Neuronal stem cell (in vitro differentiated cells): ENCODE measurements around the gene MALRD1.

Experiments used
- DNase-seq: peaks from one replicate; pipeline ENCODE4 v3.0.0-alpha.2; 2013; ENCODE audit warnings: low spot score
- H2AFZ ChIP-seq: one replicate; pipeline ENCODE4 v1.6.1; 2013; ENCODE audit warnings: mild to moderate bottlenecking, low read length, inconsistent platforms
- H2AK5ac ChIP-seq: 2 replicates; pipeline ENCODE4 v1.6.1; 2013; ENCODE audit warnings: low read depth, mild to moderate bottlenecking, inconsistent platforms, low read length, moderate library complexity, mixed read lengths
- H2BK120ac ChIP-seq: 2 replicates; pipeline ENCODE4 v1.6.1; 2013; ENCODE audit warnings: low read depth, mild to moderate bottlenecking, inconsistent platforms, low read length, moderate library complexity, mixed read lengths
- H2BK12ac ChIP-seq: one replicate; pipeline ENCODE4 v1.6.1; 2013; ENCODE audit warnings: low read length, inconsistent platforms
- H2BK15ac ChIP-seq: 2 replicates; pipeline ENCODE4 v1.6.1; 2013; ENCODE audit warnings: mild to moderate bottlenecking, low read length, inconsistent platforms, mixed read lengths
- H2BK5ac ChIP-seq: one replicate; pipeline ENCODE4 v1.6.1; 2013; ENCODE audit warnings: inconsistent platforms, mild to moderate bottlenecking, low read length, moderate library complexity
- H3K14ac ChIP-seq: one replicate; pipeline ENCODE4 v1.6.1; 2013; ENCODE audit warnings: low read length, inconsistent platforms
- H3K18ac ChIP-seq: 2 replicates; pipeline ENCODE4 v1.6.1; 2013; ENCODE audit warnings: low read length, inconsistent platforms
- H3K23ac ChIP-seq: 2 replicates; pipeline ENCODE4 v1.6.1; 2013; ENCODE audit warnings: low read depth, mild to moderate bottlenecking, mixed read lengths, low read length, inconsistent platforms; ENCODE audit not compliant: poor library complexity
- H3K27ac ChIP-seq: replicated peaks from 3 replicates; pipeline ENCODE4 v1.5.1; 2013; ENCODE audit warnings: low read length, inconsistent platforms
- H3K27me3 ChIP-seq, 3 experiments: 2 replicates each; pipeline ENCODE4 v1.6.1; 2013; ENCODE audit warnings: low read length in 3 of 3, mild to moderate bottlenecking in 2 of 3, inconsistent platforms in 1 of 3, low read depth in 1 of 3, mixed read lengths in 1 of 3, moderate library complexity in 1 of 3; ENCODE audit not compliant: control insufficient read depth in 3 of 3, insufficient read depth in 3 of 3
- H3K36me3 ChIP-seq, 2 donors: replicated peaks in 1 of 2; 2 replicates each; pipeline ENCODE4 v1.6.1; 2013; ENCODE audit warnings: low read length in 2 of 2; ENCODE audit not compliant: control insufficient read depth in 2 of 2, insufficient read depth in 2 of 2
- H3K4ac ChIP-seq: 2 replicates; pipeline ENCODE4 v1.6.1; 2013; ENCODE audit warnings: inconsistent platforms, mild to moderate bottlenecking, low read length, moderate library complexity
- H3K4me1 ChIP-seq, 2 donors: 1 replicate in 1 of 2; 2 replicates in 1 of 2; pipeline ENCODE4 v1.6.1; 2013; ENCODE audit warnings: low read length in 2 of 2, low read depth in 1 of 2; ENCODE audit not compliant: control insufficient read depth in 2 of 2, insufficient read depth in 1 of 2
- H3K4me2 ChIP-seq: one replicate; pipeline ENCODE4 v1.6.1; 2013; ENCODE audit warnings: mild to moderate bottlenecking, low read length, inconsistent platforms; ENCODE audit not compliant: insufficient read depth, poor library complexity, severe bottlenecking
- H3K4me3 ChIP-seq, 2 donors: 2 replicates each; pipeline ENCODE4 v1.5.1; 2013; ENCODE audit warnings: low read length in 2 of 2, mild to moderate bottlenecking in 2 of 2, inconsistent platforms in 1 of 2, moderate library complexity in 1 of 2
- H3K79me1 ChIP-seq: one replicate; pipeline ENCODE4 v1.6.1; 2013; ENCODE audit warnings: low read depth, mild to moderate bottlenecking, inconsistent platforms, low read length, moderate library complexity
- H3K9ac ChIP-seq: one replicate; pipeline ENCODE4 v1.6.1; 2013; ENCODE audit warnings: mild to moderate bottlenecking, low read depth, low read length, inconsistent platforms; ENCODE audit not compliant: poor library complexity
- H3K9me3 ChIP-seq, 2 donors: replicated peaks in 1 of 2; 2 replicates each; pipeline versions ENCODE3 to v1.6.1; 2013; ENCODE audit warnings: low read length in 2 of 2, mild to moderate bottlenecking in 2 of 2, inconsistent platforms in 1 of 2, low read depth in 1 of 2, mixed read lengths in 1 of 2, moderate library complexity in 1 of 2; ENCODE audit not compliant: control insufficient read depth in 2 of 2, insufficient read depth in 1 of 2
- H4K8ac ChIP-seq: one replicate; pipeline ENCODE4 v1.6.1; 2013; ENCODE audit warnings: low read depth, mild to moderate bottlenecking, inconsistent platforms, low read length, moderate library complexity
- H4K91ac ChIP-seq: one replicate; pipeline ENCODE4 v1.6.1; 2013; ENCODE audit warnings: low read length, low read depth, mild to moderate bottlenecking, inconsistent platforms; ENCODE audit not compliant: poor library complexity
- WGBS, 2 donors: extraction: QIAGEN DNeasy Blood & Tissue Kit; methylation state at CpG; one replicate each; pipeline ENCODE4 v1.1.7; 2013; ENCODE audit warnings: missing lambda C conversion rate in 2 of 2, mixed read lengths in 1 of 2; ENCODE audit not compliant: insufficient read length in 2 of 2, insufficient replicate concordance in 1 of 2; ENCODE audit errors: extremely low coverage in 2 of 2; 5-methylcytosine and 5-hydroxymethylcytosine counted together

The MALRD1 gene

GRCh38 chr10:19046679-19047078 lies 1.9 kb upstream of the MALRD1 start:
- H4K91ac ChIP-seq: no peak overlapping the region
- no peak overlapping the region for H3K23ac ChIP-seq
- H2BK15ac ChIP-seq: no peak overlapping the region
- H2AFZ ChIP-seq: no peak overlapping the region
- H3K27me3 ChIP-seq: no peaks in the 10 kb centered on the region
- no peaks in the 10 kb centered on the region for H3K79me1 ChIP-seq
- H3K18ac ChIP-seq: no peak overlapping the region
- H4K8ac ChIP-seq: no peak overlapping the region
- H2BK5ac ChIP-seq: no peak overlapping the region
- no peak overlapping the region for H3K4me2 ChIP-seq
- no CpG with 5 or more reads among the region's 1 CpG for WGBS, 2 donors
- no peaks in the 10 kb centered on the region for H3K36me3 ChIP-seq
- H2BK120ac ChIP-seq: no peak overlapping the region
- no peak overlapping the region for H3K9ac ChIP-seq
- peaks cover 0 to 2% of the 10 kb centered on the region in 2 donors for H3K4me1 ChIP-seq
- H3K27ac ChIP-seq: no peak overlapping the region
- no peak overlapping the region for H3K4ac ChIP-seq
- H3K9me3 ChIP-seq: no peaks in the 10 kb centered on the region
- no peak for DNase-seq
- no peak overlapping the region for H2AK5ac ChIP-seq
- H3K4me3 ChIP-seq: no peak overlapping the region
- no peak overlapping the region for H2BK12ac ChIP-seq
- no peak overlapping the region for H3K14ac ChIP-seq

GRCh38 chr10:19048891-19049290 lies 290 bp downstream of the MALRD1 start:
- Histone ChIP-seq H2BK15ac (no peak overlapping the region), H3K18ac (no peak overlapping the region), H3K9ac (no peak overlapping the region), H2BK5ac (no peak overlapping the region), H3K4me2 (no peak overlapping the region), H3K79me1 (no peaks in the 10 kb centered on the region), H3K4ac (no peak overlapping the region), H2BK12ac (no peak overlapping the region), H3K14ac (no peak overlapping the region), H3K27ac (no peak overlapping the region), H2AFZ (no peak overlapping the region), H2BK120ac (no peak overlapping the region), H3K4me1 (peaks cover 0 to 2% of the 10 kb centered on the region in 2 donors), H2AK5ac (no peak overlapping the region), H3K36me3 (no peaks in the 10 kb centered on the region), H3K9me3 (no peaks in the 10 kb centered on the region), H3K23ac (no peak overlapping the region), H3K27me3 (no peaks in the 10 kb centered on the region), H4K91ac (no peak overlapping the region), H4K8ac (no peak overlapping the region), H3K4me3 (no peak overlapping the region)
- no CpG with 5 or more reads among the region's 3 CpGs for WGBS, 2 donors
- DNase-seq: peak; percentile 15

GRCh38 chr10:19049567-19049966 lies 966 bp downstream of the MALRD1 start:
- H3K4ac ChIP-seq: no peak overlapping the region
- no peak overlapping the region for H3K4me2 ChIP-seq
- H4K91ac ChIP-seq: no peak overlapping the region
- H3K14ac ChIP-seq: no peak overlapping the region
- H2BK5ac ChIP-seq: no peak overlapping the region
- no peak overlapping the region for H2AFZ ChIP-seq
- H4K8ac ChIP-seq: no peak overlapping the region
- H3K4me3 ChIP-seq: no peak overlapping the region
- no peak overlapping the region for H2BK15ac ChIP-seq
- DNase-seq: no peak
- H3K23ac ChIP-seq: no peak overlapping the region
- no peak overlapping the region for H2BK120ac ChIP-seq
- H3K27me3 ChIP-seq: no peaks in the 10 kb centered on the region
- H3K9me3 ChIP-seq: no peaks in the 10 kb centered on the region
- H3K79me1 ChIP-seq: no peaks in the 10 kb centered on the region
- H2AK5ac ChIP-seq: no peak overlapping the region
- H3K36me3 ChIP-seq: no peaks in the 10 kb centered on the region
- no CpG with 5 or more reads among the region's 2 CpGs for WGBS, 2 donors
- no peak overlapping the region for H3K18ac ChIP-seq
- H3K9ac ChIP-seq: no peak overlapping the region
- H3K27ac ChIP-seq: no peak overlapping the region
- H2BK12ac ChIP-seq: no peak overlapping the region
- H3K4me1 ChIP-seq: peaks cover 0 to 2% of the 10 kb centered on the region in 2 donors

- H2BK5ac ChIP-seq: no peak overlapping the region
- no peak overlapping the region for H3K4me2 ChIP-seq
- no peak overlapping the region for H3K4ac ChIP-seq
- no peak overlapping the region for H4K91ac ChIP-seq
- H2BK15ac ChIP-seq: no peak overlapping the region
- no peak overlapping the region for H3K23ac ChIP-seq
- no CpG with 5 or more reads among the region's 5 CpGs for WGBS, 2 donors
- no peak for DNase-seq
- no peak overlapping the region for H2BK120ac ChIP-seq
- no peaks in the 10 kb centered on the region for H3K27me3 ChIP-seq
- H3K14ac ChIP-seq: no peak overlapping the region
- no peak overlapping the region for H2AFZ ChIP-seq
- no peaks in the 10 kb centered on the region for H3K36me3 ChIP-seq
- H4K8ac ChIP-seq: no peak overlapping the region
- peaks cover 0 to 1% of the 10 kb centered on the region in 2 donors for H3K4me1 ChIP-seq
- H2BK12ac ChIP-seq: no peak overlapping the region
- H2AK5ac ChIP-seq: no peak overlapping the region
- no peaks in the 10 kb centered on the region for H3K9me3 ChIP-seq
- no peak overlapping the region for H3K9ac ChIP-seq
- no peak overlapping the region for H3K4me3 ChIP-seq
- no peaks in the 10 kb centered on the region for H3K79me1 ChIP-seq
- no peak overlapping the region for H3K27ac ChIP-seq
- no peak overlapping the region for H3K18ac ChIP-seq
Observed at GRCh38 chr10:19054289-19054835, 5.8 kb downstream of the MALRD1 start.
